G401 (cell line): ENCODE measurements around the gene SAMD11. TPM values are rescaled to one million over a fixed set of nuclear protein-coding genes. Genes with fewer than 3 reads are reported as not detected.
A peak's percentile ranks its signal among the peaks of the same experiment; 100 is the strongest.
"Not testable (repeated sequence)": the region's sequence is repeated elsewhere in the genome, so short reads cannot be mapped to it uniquely, and the experiment has no call there.

ENCODE experiments used
- DNase-seq: peaks from one replicate; pipeline ENCODE4 v3.0.0-alpha.2; 2015; ENCODE audit warnings: low spot score
- in situ Hi-C: cut with HindIII; loops from 2 replicates; pipeline ENCODE4 v1.10.0; 2016; ENCODE audit warnings: low sequenced_read_pairs, mixed read lengths
- total RNA-seq: library from RNA; depleted of rRNA; stranded (reverse); fragments of >200 nt; shearing (Covaris generic); gene quantifications from 2 replicates; pipeline ENCODE4 v1.2.3, GENCODE V29; 2014

The SAMD11 gene
- total RNA-seq, 1 experiment from 2014 or later = 398 TPM

DNA sequence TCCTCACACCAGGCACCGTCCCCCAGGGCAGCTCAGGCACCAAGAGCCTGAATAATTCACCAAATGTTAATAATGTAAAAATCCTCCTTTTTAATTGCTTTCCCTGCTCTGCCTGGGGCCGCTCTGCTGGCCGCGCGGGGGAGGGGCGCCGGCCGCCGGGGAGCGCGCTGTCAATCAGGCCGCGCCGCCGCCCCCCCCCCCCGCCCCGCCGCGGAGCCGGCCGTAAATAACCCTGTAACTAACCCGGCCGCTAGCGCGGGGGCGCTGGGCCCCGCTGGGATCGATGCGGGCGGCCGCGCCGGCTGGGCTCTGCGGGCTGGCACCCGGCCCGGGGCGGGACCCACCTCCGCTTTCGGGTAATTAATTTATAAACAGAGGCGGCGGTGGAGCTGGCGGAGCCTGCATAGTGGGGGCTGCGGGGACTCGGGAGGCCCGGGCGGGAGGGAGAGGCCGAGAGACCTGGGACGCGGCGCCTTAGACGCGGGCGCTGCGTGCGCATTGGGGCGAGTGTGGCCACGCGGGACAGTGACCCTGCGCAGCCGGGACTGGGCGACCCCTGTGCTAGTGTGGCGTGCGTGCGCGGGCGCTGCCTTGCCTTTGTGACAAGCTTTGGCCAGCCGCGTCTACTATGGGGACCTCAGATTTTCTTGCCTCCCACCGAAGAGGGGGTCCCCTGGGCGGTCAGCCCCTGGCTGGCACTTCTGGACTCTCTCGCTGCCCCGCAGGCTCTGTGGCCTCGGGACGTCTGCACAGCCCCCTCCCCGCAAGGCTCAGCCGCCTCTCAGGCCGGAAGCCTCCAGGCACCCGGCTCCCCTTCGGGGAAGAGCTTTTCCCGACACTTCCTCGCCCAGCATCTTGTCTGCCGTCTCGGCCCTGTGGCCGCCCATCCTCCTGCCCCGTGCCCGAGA lies 16.6 kb downstream of the SAMD11 start:
- DNase-seq = no peak
- in situ Hi-C loops = no loop called here

DNA sequence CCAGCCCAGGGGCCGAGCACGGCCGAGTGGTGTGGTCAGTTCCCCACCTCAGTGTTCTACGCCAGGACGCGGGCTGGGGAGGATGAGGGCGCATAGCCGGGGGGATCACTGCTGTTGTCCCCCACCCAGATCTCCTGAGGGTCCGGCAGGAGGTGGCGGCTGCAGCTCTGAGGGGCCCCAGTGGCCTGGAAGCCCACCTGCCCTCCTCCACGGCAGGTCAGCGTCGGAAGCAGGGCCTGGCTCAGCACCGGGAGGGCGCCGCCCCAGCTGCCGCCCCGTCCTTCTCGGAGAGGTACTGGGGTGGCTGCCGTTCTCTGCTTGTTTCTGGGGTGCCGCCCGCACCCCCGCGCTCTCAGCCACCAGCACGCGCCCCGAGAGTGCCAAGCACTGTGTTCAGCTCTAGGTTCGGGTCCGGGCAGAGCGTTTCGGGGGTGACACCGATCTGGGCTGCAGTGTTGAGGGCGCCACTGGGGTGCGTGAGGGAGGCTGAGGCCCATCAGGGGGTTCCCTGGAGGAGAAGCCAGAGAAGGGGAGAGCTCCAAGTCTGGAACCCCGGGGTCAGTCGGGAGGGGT lies 17.4 kb downstream of the SAMD11 start:
- no peak for DNase-seq
- in situ Hi-C loops = no loop called here

DNA sequence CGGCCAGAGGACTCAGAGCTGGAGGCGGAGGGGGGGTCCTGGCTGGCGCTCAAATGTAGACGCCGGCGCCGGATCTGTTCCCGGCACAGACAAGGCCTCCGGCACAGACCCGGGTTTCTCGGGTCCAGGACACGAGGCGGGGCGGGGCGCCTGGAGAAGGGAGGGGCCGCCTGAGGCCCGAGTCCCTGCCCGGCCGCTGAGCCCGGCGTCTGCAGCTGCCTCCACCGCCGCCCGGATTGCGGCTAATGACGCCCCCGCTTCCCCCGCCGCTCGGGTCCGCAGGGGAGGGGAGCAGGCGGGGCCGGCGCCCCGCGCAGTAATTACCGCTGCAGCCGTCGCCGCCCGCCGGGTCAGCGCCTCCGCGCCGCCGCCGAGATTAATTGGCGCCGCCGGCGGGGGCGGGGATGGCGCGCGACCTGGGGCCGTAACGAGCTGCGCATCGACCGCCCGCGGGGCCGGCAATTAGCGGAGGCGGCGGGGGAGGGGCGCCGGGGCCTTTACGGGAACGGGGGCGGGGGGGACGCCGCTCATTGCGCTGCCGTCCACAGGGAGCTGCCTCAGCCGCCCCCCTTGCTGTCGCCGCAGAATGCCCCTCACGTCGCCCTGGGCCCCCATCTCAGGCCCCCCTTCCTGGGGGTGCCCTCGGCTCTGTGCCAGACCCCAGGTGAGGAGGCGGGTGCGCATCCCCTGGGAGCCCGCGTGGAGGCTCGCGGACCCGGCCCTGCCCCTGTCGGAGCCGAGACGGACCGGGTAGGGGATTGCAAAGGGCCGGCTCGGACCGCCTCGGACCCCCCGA lies 18.1 kb downstream of the SAMD11 start:
- in situ Hi-C loops = no loop called here
- DNase-seq = no peak

DNA sequence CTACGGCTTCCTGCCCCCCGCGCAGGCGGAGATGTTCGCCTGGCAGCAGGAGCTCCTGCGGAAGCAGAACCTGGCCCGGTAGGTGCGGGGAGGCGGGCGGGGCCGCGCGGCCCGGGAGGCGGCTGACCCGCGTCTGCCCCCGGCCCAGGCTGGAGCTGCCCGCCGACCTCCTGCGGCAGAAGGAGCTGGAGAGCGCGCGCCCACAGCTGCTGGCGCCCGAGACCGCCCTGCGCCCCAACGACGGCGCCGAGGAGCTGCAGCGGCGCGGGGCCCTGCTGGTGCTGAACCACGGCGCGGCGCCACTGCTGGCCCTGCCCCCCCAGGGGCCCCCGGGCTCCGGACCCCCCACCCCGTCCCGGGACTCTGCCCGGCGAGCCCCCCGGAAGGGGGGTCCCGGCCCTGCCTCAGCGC lies 18.7 kb downstream of the SAMD11 start:
- no peak for DNase-seq

DNA sequence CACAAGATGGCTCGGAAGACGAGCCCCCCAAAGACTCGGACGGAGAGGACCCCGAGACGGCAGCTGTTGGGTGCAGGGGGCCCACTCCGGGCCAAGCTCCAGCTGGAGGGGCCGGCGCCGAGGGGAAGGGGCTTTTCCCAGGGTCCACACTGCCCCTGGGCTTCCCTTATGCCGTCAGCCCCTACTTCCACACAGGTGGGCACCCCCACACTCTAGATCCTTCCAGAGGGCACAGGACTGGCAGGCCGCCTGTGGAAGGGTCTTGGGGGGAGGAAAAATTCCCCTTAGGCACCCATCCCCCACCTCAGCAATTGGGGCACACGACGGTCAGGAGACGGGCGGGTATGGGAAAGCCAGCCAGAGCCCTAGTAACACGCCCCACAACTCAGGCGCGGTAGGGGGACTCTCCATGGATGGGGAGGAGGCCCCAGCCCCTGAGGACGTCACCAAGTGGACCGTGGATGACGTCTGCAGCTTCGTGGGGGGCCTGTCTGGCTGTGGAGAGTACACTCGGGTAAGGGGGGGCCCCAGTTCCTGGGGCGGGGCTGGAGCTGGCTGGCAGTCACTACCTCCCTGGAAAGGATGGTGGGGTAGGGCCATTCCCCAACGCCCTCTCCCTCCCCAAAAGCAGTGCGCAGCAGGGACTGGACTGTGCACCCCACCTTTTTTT lies 19.3 kb downstream of the SAMD11 start:
- in situ Hi-C loops = no loop called here
- no peak for DNase-seq

More for the DNA sequence above, 18.7 kb downstream of the SAMD11 start:
- in situ Hi-C loops = no loop called here

DNA sequence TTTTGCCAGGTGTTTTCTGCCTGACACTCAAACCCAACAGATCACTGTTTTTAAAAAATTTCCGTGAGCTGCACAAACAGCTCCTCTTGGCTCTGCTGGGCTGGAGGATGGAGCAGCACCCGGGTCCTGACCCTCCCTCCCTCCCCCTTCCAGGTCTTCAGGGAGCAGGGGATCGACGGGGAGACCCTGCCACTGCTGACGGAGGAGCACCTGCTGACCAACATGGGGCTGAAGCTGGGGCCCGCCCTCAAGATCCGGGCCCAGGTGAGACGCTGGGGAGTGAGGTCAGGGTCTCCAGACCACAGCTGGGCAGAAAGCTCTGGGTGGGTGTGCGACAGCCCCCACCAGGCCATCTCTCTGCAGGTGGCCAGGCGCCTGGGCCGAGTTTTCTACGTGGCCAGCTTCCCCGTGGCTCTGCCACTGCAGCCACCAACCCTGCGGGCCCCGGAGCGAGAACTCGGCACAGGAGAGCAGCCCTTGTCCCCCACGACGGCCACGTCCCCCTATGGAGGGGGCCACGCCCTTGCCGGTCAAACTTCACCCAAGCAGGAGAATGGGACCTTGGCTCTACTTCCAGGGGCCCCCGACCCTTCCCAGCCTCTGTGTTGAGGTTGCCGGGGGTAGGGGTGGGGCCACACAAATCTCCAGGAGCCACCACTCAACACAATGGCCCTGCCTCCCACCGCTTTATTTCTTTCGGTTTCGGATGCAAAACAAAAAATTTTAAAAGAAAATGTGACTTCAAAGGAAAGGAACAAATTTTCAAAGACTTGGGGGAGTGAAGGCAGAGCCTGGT lies 20.0 kb downstream of the SAMD11 start:
- DNase-seq = no peak
- in situ Hi-C loops = no loop called here

DNA sequence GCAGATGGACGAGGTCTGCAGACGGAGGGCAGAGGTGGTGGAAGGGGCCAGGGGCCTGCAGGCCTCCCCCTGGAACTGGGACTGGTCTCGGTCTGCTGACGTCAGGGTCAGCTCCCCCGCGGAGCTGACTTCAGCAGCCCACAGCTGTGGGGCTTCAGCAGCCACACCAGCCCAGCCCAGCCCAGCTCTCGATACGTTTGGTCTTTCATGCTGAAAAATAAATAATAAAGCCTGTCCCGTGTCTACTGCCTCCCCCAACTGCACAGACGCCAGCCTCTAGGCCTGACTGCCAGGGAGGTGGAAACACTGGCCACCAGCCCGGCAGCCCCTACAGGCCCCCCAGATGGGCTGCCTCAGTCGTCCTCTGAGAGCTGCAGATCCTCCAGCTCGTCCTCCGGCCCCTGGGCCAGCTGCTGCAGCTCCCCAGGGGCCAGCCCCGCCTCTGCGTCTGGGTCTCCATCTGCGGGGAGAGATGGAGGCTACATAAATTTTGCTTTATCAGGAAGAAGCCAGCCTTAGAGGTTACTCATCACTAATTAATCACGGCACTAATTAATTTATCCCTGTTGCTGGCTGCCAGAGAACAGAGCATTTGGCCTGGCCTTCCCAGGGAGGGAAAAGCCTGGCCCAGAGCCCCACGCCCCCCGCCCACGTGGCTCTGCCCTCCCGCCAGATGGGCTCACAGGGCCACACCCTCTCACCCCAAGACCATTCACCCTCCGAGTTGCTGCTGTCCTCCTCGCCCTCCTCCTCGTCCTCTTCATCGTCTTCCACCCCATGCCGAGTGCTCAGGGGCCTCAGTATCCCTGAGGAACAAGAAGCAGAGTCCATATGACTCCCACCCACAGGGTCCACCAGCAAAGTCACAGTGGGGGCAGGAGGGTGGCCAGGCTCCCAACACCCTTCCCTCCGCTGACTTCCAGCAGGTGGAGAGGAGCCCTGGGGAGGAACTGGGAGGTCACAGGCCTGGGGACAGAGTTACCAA lies 20.9 kb downstream of the SAMD11 start:
- in situ Hi-C loops = no loop called here
- no peak for DNase-seq

DNA sequence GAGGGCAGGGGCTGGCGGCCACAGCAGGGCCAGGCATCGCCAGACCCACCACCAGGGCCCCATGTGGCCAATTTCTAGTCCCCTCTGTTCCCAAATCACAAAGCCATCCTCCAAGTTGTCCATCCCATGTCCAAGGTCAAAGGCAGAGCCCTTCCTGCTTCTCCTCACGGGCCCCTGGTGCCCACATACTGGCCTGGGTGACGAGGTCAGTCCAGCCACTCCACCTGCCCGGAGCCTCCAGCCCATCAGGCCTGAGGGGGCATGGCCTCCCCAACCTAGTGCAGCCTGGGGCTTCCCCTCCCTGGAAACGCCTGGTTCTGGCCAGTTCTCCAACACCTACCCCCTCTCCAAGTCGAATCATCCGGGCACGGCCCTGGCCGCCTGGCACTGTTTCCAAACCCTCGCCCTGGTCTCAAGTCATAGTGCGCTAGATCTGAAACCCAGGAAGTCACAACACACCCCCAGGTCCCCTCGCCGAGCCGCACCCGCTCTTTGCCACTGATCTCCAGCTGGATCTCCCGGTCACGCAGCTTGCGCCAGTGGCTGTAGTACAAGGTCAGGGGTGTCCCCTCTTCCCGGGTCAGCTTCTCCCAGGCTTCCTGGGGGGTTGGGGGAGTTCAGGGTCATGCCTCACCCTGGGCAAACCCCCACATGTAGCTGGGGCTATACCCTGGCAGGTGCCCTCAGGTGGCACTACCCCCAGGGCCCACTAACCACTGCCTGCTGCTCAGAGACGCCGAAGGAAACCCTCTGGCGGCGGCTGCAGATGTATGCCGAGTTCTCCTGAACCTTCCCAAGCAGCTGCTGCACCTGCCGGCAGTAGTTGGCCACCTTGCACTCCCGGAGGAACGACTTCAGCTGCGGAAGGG lies 22.2 kb downstream of the SAMD11 start:
- in situ Hi-C loops = no loop called here
- DNase-seq = no peak

DNA sequence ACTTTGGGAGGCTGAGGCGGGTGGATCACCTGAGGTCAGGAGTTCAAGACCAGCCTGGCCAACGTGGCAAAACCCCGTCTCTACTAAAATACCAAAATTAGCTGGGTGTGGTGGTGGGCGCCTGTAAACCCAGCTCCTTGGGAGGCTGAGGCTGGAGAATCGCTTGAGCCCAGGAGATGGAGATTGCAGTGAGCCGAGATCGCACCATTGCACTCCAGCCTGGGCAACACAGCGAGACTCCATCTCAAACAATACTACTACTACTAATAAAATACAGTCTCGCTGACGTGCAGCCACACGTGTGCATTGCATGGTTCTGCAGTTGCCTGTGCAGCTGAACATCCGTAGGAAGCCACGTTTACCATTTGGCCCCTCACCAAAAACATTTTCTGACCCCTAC lies 23.1 kb downstream of the SAMD11 start:
- not testable (repeated sequence) for DNase-seq

DNA sequence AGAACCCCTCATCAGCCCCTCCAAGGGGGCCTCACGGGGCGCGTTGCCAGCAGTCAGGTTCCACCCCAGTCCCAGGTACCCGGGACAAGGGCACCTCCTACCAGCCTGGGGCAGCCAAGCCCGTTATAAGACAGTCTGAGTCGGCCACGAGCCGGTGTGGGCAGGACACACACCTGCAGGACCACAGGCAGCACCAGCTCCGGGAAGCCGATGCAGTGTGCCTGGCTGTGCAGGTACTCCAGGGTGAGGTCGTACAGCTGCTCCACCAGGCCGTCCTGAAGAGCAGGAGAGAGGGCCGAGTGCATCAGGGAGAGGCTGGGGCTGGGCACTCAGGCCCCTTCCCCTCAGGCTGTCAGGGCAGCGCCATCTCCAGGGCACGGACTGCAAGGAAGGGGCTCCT lies 24.2 kb downstream of the SAMD11 start:
- no peak for DNase-seq
- in situ Hi-C loops = no loop called here

More for the DNA sequence above, 23.1 kb downstream of the SAMD11 start:
- in situ Hi-C loops = not testable (repeated sequence)

DNA sequence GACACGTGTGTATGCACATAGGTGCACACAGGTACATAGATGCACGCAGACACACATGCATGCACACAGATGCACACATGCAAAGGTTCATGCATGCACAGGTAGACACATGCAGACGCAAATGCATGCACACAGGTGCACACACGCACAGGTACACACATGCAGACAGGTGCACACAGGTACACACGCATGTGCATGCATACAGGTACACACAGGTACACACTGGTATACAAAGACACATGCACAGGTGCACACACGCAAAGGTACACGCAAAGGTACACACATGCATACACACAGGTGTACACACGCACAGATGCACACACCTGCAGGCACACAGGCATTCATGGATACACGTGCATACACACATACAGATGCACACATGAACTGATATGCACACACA lies 26.5 kb downstream of the SAMD11 start:
- DNase-seq = no peak
- in situ Hi-C loops = no loop called here

DNA sequence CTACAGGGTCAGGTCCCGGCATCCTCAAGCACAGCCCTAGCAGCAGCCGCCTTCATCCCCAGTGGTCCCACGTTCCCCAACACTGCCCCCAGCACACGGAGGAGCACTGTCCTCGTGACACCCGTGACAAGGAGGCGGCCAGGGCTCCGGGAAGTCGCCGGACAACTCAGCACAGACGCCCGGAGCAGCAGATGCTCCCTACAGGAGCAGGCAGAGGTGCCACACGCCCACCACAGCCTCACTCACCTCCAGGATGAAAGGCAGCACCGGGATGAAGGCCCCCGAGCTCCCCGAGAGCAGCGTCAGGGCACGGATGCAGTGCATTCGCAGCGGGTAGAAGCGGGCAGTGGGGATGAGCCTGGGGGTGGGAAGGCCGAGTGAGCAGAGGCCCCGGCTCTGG lies 27.2 kb downstream of the SAMD11 start:
- in situ Hi-C loops = no loop called here
- no peak for DNase-seq

DNA sequence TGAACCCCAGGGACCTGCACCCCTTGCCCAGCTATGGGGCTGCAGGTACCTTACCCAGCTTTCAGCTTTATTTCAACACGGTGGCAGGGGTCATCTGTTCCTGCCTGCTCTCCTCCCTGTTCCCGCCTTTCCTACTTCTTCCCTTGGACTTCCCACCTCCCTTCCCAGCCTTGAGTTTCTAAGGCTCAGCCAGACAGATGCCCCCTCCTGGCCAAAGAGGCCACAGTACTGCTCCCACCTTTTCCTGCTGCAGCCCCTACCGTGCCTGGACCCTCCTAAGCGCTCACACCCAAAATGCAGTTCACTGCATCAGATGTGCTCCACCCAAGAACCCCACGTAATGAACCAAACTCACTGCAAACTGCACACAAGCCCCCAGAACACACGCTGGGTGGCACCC lies 27.6 kb downstream of the SAMD11 start:
- DNase-seq = peak; percentile 23

DNA sequence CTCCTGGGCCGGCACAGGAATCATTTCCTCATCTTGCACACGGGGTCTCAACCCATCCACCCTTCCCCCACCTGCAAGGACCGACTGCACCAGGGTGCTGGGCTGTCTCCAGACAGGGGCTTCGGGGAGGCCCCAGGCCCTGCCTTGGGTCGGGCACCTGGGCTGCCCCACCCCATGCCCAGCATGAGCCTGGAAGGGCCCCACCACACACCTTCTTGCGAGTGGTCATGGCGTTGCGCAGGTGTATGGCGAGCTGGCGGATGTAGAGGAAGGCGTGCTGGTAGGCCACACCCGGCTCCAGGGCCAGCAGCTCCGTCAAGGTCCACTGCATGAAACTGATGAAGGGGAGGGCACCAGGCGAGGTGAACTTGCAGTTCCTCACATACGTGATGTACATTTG lies 28.5 kb downstream of the SAMD11 start:
- DNase-seq = no peak
- in situ Hi-C loops = no loop called here

More for the DNA sequence above, 27.6 kb downstream of the SAMD11 start:
- in situ Hi-C loops = no loop called here

DNA sequence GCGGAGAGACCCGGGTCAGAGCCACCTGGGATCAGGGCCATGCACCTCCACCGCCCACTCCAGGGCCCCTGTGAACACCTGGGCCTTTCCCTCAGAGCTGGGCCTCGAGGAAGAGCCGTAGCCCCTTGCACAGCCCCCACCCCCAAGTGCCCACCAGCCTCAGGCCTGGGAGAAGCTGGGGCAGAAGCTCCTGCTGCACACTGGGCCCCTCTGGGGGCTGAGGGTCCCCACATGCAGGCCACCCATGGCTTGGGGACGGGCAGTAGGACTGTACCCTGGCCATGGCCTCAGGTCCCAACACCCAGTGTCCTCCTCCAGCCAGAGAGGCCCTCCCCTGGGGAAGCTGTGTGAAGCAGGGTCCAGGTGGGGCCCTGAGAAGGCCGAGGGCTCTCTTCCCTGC lies 28.9 kb downstream of the SAMD11 start:
- no peak for DNase-seq
- in situ Hi-C loops = no loop called here

DNA sequence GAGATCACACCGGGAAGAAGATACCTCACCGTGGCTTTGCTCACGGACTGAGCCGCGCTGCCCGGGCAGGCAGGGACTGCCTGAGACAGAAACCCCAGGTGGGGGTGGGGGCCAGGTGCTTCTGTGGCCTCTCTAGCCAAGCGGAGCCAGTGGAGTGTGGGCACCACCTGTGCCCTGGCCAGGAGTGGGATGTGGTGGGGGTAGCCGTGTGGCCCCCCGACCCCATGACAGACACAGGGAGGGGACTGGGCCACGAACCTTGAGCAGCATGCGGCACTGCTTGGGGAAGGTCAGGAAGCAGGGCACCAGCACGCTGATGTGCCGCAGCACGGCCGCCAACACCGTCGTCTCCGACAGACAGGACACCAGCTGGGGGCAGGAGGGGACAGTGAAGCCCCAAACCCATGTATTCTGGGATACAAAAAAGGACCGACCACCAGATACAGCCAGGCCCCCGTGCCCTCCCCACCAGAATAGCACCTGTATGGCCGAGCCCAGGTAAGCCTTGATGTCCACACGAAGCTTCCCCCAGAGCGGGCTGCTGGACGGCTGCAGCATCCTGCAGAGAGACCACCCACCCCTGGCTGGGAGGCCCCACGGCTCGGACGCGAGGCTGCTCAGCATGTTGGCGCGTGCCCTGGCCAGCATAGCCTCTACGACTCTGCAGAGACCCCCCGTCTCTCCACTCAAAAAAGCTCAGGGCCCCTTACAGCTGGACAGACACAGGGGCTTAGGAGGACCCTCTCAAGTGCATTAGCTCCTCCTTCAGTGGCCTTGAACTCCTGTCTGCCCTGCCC lies 30.0 kb downstream of the SAMD11 start:
- no peak for DNase-seq
- in situ Hi-C loops = no loop called here
